Heart left ventricle (tissue), 16 donors: Measurements from ENCODE around the gene PFKFB4. TPM values are rescaled to one million over a fixed set of nuclear protein-coding genes. Genes with fewer than 3 reads are reported as not detected.

Experiments used
- ATAC-seq, 4 donors: fragments of 200-7000 bp; cut with Tn5 transposase; one replicate each; pipeline ENCODE4 v1.9.1; 2020 to 2022; ENCODE audit warnings: moderate library complexity in 4 of 4, mild to moderate bottlenecking in 3 of 4, moderate number of reproducible peaks in 1 of 4
- DNase-seq, 5 donors: peaks; one replicate each; pipeline ENCODE4 v3.0.0-alpha.2; 2020
- H3K27ac ChIP-seq, 12 donors: fragments of 200-600 bp; sonication (generic) in 4 of 12; one replicate each; pipeline versions ENCODE4 v1.5.0 to v1.8.0; 2016 to 2022; ENCODE audit warnings: mild to moderate bottlenecking in 2 of 12
- H3K27me3 ChIP-seq, 9 donors: fragments of 200-600 bp; sonication (generic) in 2 of 9; one replicate each; pipeline versions ENCODE4 v1.5.1 to v1.8.0; 2016 to 2022; ENCODE audit warnings: mild to moderate bottlenecking in 3 of 9
- H3K36me3 ChIP-seq, 9 donors: fragments of 200-600 bp; sonication (generic) in 2 of 9; one replicate each; pipeline versions ENCODE4 v1.5.0 to v1.8.0; 2018 to 2022; ENCODE audit warnings: mild to moderate bottlenecking in 2 of 9
- H3K4me1 ChIP-seq, 12 donors: fragments of 200-600 bp; sonication (generic) in 4 of 12; one replicate each; pipeline versions ENCODE4 v1.5.0 to v1.8.0; 2016 to 2022; ENCODE audit warnings: mild to moderate bottlenecking in 3 of 12
- H3K4me3 ChIP-seq, 12 donors: fragments of 200-600 bp; sonication (generic) in 4 of 12; one replicate each; pipeline versions ENCODE4 v1.5.0 to v1.8.0; 2017 to 2022; ENCODE audit warnings: mild to moderate bottlenecking in 9 of 12, moderate library complexity in 4 of 12
- H3K9me3 ChIP-seq, 12 donors: fragments of 200-600 bp; sonication (generic) in 4 of 12; one replicate each; pipeline versions ENCODE4 v1.5.0 to v1.8.0; 2016 to 2022; ENCODE audit warnings: mild to moderate bottlenecking in 1 of 12
- POLR2A ChIP-seq, 2 donors: fragments of 450-650 bp; IDR thresholded peaks; one replicate each; pipeline ENCODE4 v1.6.1; 2017; ENCODE audit warnings: antibody characterized with exemption in 2 of 2, mild to moderate bottlenecking in 2 of 2, moderate library complexity in 2 of 2
- WGBS, 4 donors: extraction: QIAGEN DNeasy Blood & Tissue Kit in 2 of 4; methylation state at CpG; one replicate each; pipeline versions ENCODE4 v1.1.5 to v1.1.7; 2013 to 2018; 5-methylcytosine and 5-hydroxymethylcytosine counted together
- intact Hi-C, 10 donors: fragments of 100-400 bp; cut with DNase I; formaldehyde crosslinking; loops; one replicate each; pipeline versions ENCODE4 v1.11.1 to v1.14.2; 2022
- polyA plus RNA-seq, 2 donors: library from polyadenylated mRNA; stranded (reverse); fragments of 200-250 nt; gene quantifications; one replicate each; pipeline ENCODE4 v1.2.3, GENCODE V29; 2013
- total RNA-seq, 9 donors: library from RNA; depleted of rRNA in 2 of 9; stranded (reverse); fragments of >200 nt in 2 of 9; fragmentation: NEBNext Ultra II Directional in 3 of 9; extraction: Animal tissue kit (Norgen Biotek cat#: 25700) in 3 of 9; gene quantifications; one replicate each; pipeline versions ENCODE4 v1.1.0 to v1.2.4, GENCODE V29; 2016 to 2023
- TF ChIP-seq, protein P1 (sequence below), 12 donors: fragments of 200-600 bp; sonication (generic) in 4 of 12; IDR thresholded peaks; one replicate each; pipeline versions ENCODE4 v1.5.0 to v1.8.0; 2018 to 2022; ENCODE audit warnings: antibody characterized with exemption in 12 of 12, mild to moderate bottlenecking in 5 of 12
- donor health status: ischemic (EF 13 %, LVEDD 7.1; RV severe dilation, severe dysfunction).
- donor health status: healthy with polysubstance abuse.
- donor health status: DM: no; HTN: yes; CAD: no.
- donor health status: DM: no; HTN: no; CAD: no.
- donor health status: ischemic (EF 25% LVEDD 6.9; RV normal size, moderate dysfunction).
- donor health status: ischemic (EF 25% LVEDD 5.7; RV mildly dilated, moderate dysfunction).
- donor health status: healthy.
- donor health status: DM: yes; HTN: yes; CAD: no.
- donor health status: ischemic (EF 35%, LVEDD 5.7; RV mildly dilated, moderate dysfunction).
- donor health status: nonischemic (EF 11% LVEDD 7.7; RV severe dilation, severe dysfunction).
- donor health status: DM: yes; HTN: yes; CAD: no.
- donor health status: PGD.
- donor health status: ischemic (EF 29% LVEDD 5.4; RV normal size, mild dysfunction).
- donor health status: nonischemic (EF 23%, LVEDD 6.1; RV moderate dilation, normal function).

Gene PFKFB4
- total and polyA plus RNA-seq, 11 donors: 0.44 to 9.1 (median 1.2) TPM

DNA sequence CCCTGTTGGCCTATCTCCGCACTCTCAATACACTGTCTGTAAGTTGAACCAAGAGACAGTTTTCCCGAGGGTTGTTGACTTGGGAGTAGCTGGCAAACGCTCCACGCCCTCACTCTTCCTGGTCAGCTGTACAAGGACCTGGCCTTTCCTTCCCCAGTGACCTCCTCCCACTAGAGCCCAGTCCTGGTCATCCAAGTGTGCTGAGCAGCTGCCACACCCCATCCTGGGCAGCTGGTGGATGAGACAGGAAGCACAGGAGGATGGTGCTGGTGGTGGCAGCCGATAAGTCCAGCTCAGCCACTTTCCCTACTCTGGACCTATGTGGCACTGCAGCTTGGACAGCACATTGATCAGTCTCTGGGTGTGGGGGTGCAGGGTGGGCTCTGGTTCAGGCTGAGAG lies 19.8 kb downstream of the PFKFB4 start:
- intact Hi-C loops: no loop called here
- H3K4me3 ChIP-seq: no peak overlapping the region
- WGBS, 4 donors: 76 to 88% (median 80%) methylated on average over 4 to 5 of the region's 5 CpGs
- no peaks in the 10 kb centered on the region for H3K27me3 ChIP-seq
- no peak for DNase-seq
- no peaks in the 10 kb centered on the region for H3K9me3 ChIP-seq
- peak in 2 of 4 donors; percentile 33 to 35 for ATAC-seq
- H3K4me1 ChIP-seq: peaks cover 0 to 12% (median 0%) of the 10 kb centered on the region in 12 donors
- no peak overlapping the region for H3K27ac ChIP-seq
- TF ChIP-seq, protein P1, sequence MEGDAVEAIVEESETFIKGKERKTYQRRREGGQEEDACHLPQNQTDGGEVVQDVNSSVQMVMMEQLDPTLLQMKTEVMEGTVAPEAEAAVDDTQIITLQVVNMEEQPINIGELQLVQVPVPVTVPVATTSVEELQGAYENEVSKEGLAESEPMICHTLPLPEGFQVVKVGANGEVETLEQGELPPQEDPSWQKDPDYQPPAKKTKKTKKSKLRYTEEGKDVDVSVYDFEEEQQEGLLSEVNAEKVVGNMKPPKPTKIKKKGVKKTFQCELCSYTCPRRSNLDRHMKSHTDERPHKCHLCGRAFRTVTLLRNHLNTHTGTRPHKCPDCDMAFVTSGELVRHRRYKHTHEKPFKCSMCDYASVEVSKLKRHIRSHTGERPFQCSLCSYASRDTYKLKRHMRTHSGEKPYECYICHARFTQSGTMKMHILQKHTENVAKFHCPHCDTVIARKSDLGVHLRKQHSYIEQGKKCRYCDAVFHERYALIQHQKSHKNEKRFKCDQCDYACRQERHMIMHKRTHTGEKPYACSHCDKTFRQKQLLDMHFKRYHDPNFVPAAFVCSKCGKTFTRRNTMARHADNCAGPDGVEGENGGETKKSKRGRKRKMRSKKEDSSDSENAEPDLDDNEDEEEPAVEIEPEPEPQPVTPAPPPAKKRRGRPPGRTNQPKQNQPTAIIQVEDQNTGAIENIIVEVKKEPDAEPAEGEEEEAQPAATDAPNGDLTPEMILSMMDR (IDR thresholded peaks at IDR 0.05): no peak
- TF ChIP-seq POLR2A (IDR thresholded peaks at IDR 0.05): no peak
- peaks cover 0 to 37% (median 2%) of the 10 kb centered on the region in 9 donors for H3K36me3 ChIP-seq

DNA sequence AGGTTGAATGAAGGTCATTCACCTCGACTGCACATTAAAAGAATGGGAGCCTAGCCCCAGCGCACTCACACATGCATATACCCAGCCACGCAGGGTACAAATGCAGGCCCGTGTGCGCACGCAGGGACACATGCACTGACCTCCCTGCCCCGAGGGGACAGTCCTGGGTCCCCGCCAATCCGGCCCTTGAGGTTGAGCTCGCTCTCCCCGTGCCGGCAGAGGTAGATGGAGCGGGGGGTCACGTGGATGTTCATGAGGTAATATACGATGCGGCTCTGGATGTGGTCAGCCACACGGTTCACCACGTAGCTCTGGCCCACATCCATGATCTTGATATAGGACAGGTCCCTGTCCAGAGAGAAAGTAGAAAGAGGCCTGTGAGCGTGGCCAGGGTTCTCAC lies 20.5 kb downstream of the PFKFB4 start:
- Histone ChIP-seq H3K27me3 (no peaks in the 10 kb centered on the region), H3K4me1 (peaks cover 0 to 12% (median 0%) of the 10 kb centered on the region in 12 donors), H3K4me3 (no peak overlapping the region), H3K36me3 (peaks cover 0 to 37% (median 2%) of the 10 kb centered on the region in 9 donors), H3K27ac (no peak overlapping the region), H3K9me3 (no peaks in the 10 kb centered on the region)
- 93 to 94% (median 94%) methylated on average over 19 of the region's 19 CpGs for WGBS, 4 donors
- no peak for TF ChIP-seq POLR2A (IDR thresholded peaks at IDR 0.05)
- TF ChIP-seq, protein P1 (IDR thresholded peaks at IDR 0.05): no peak
- ATAC-seq: peak in 1 of 4 donors; percentile 39
- intact Hi-C loops: no loop called here
- DNase-seq: no peak

DNA sequence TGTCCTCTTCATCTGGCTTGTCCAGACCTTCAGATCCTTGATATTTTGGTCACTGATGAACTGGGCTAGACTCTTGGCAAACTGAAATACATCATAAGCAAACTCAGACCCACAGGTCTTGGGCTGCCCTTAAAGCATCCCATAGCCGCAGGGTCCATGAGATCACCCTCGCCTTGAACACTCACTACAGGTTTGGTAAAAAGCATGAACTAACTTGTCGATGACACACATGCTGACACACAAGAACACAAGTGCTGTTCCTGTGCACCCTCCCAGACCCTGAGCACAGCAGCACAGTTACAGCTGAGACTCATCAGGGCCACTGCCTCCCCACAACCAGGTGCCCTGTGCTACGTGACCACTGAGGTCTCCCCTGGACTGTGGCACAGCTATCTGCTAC lies 21.0 kb downstream of the PFKFB4 start:
- ATAC-seq: peak in 1 of 4 donors; percentile 45
- Histone ChIP-seq H3K9me3 (no peaks in the 10 kb centered on the region), H3K36me3 (peaks cover 0 to 37% (median 2%) of the 10 kb centered on the region in 9 donors), H3K4me1 (peaks cover 0 to 12% (median 0%) of the 10 kb centered on the region in 12 donors), H3K27me3 (no peaks in the 10 kb centered on the region), H3K27ac (no peak overlapping the region), H3K4me3 (no peak overlapping the region)
- no peak for TF ChIP-seq POLR2A (IDR thresholded peaks at IDR 0.05)
- TF ChIP-seq, protein P1 (IDR thresholded peaks at IDR 0.05): no peak
- peak in 1 of 5 donors; percentile 20 for DNase-seq
- WGBS, 4 donors: 96 to 100% (median 99%) methylated on average over 3 to 4 of the region's 4 CpGs
- intact Hi-C loops: no loop called here

DNA sequence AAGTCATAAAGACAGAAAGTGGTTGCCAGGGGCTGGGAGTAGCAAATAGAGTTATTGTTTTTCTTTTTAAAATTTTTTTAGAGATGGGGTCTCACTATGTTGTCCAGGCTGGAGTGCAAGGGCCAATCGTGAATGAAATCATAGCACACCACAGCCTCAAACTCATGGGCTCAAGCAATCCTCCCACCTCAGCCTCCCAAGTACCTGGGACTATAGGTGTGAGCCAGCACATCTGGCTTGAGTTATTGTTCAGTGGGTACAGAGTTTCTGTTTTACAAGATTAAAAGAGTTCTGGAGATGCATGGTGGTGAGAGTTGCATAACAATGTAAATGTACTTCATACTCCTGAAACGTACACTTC lies 23.6 kb downstream of the PFKFB4 start:
- no peak for TF ChIP-seq POLR2A (IDR thresholded peaks at IDR 0.05)
- TF ChIP-seq, protein P1 (IDR thresholded peaks at IDR 0.05): no peak
- no peaks in the 10 kb centered on the region for H3K9me3 ChIP-seq
- intact Hi-C loops: no loop called here
- H3K27ac ChIP-seq: no peak overlapping the region
- H3K4me3 ChIP-seq: no peak overlapping the region
- peaks cover 0 to 30% (median 0%) of the 10 kb centered on the region in 9 donors for H3K36me3 ChIP-seq
- WGBS, 4 donors: 87 to 94% (median 93%) methylated on average over 2 of the region's 2 CpGs
- H3K27me3 ChIP-seq: no peaks in the 10 kb centered on the region
- DNase-seq (no peak), ATAC-seq (no peak)
- peaks cover 0 to 28% (median 0%) of the 10 kb centered on the region in 12 donors for H3K4me1 ChIP-seq
